Measurements from ENCODE around the gene OR2B3.
A peak's percentile ranks its signal among the peaks of the same experiment; 100 is the strongest.
"Not testable (repeated sequence)": the region's sequence is repeated elsewhere in the genome, so short reads cannot be mapped to it uniquely, and the experiment has no call there.

Gene OR2B3

GRCh38 chr6:29087213-29087612, at the start of gene OR2B3:
Gene OR2B3, minus strand, starts transcription at chr6:29087313. Its CDS starts 65 bp downstream, at chr6:29087248.
- no peak within 1 kb of the TSS for H3K4me3 ChIP-seq (ENCODE audit: control insufficient read depth, low read depth, low read length)
- DNase-seq (ENCODE audit: low read depth): no peak
- no peak for TF ChIP-seq CTCF (conservative IDR thresholded peaks at IDR 0.05; ENCODE audit: control insufficient read depth, insufficient read depth, low read depth, low read length)

GRCh38 chr6:29131691-29132090, 44.6 kb upstream of the OR2B3 start:
- no peak for TF ChIP-seq CTCF (conservative IDR thresholded peaks at IDR 0.05; ENCODE audit: control insufficient read depth, insufficient read depth, low read depth, low read length)
- no peak for DNase-seq (ENCODE audit: low read depth)
- H3K4me3 ChIP-seq (ENCODE audit: control insufficient read depth, low read depth, low read length): no peak overlapping the region

- no peak for TF ChIP-seq CTCF (conservative IDR thresholded peaks at IDR 0.05; ENCODE audit: control insufficient read depth, insufficient read depth, low read depth, low read length)
- no peak overlapping the region for H3K4me3 ChIP-seq (ENCODE audit: control insufficient read depth, low read depth, low read length)
- no peak for DNase-seq (ENCODE audit: low read depth)
Observed at GRCh38 chr6:29130644-29131043, 43.5 kb upstream of the OR2B3 start.

GRCh38 chr6:29129326-29130012, 42.4 kb upstream of the OR2B3 start:
- no peak for TF ChIP-seq CTCF (conservative IDR thresholded peaks at IDR 0.05; ENCODE audit: control insufficient read depth, insufficient read depth, low read depth, low read length)
- H3K4me3 ChIP-seq (ENCODE audit: control insufficient read depth, low read depth, low read length): no peak overlapping the region
- DNase-seq (ENCODE audit: low read depth): no peak

GRCh38 chr6:29114964-29115363, 27.9 kb upstream of the OR2B3 start:
- not testable (repeated sequence) for DNase-seq (ENCODE audit: low read depth); H3K4me3 ChIP-seq (ENCODE audit: control insufficient read depth, low read depth, low read length)

GRCh38 chr6:29112135-29112534, 25.0 kb upstream of the OR2B3 start:
- H3K4me3 ChIP-seq (ENCODE audit: control insufficient read depth, low read depth, low read length): no peak overlapping the region
- DNase-seq (ENCODE audit: low read depth): no peak
- TF ChIP-seq CTCF (conservative IDR thresholded peaks at IDR 0.05; ENCODE audit: control insufficient read depth, insufficient read depth, low read depth, low read length): no peak

GRCh38 chr6:29107758-29108157, 20.6 kb upstream of the OR2B3 start, which contains the start of gene OR2J3:
Gene OR2J3, plus strand, starts transcription at chr6:29108058. Its CDS starts 3,833 bp downstream, at chr6:29111891.
- H3K4me3 ChIP-seq (ENCODE audit: control insufficient read depth, low read depth, low read length): no peak within 1 kb of the TSS
- peak; percentile 0 for DNase-seq (ENCODE audit: low read depth)
- TF ChIP-seq CTCF (conservative IDR thresholded peaks at IDR 0.05; ENCODE audit: control insufficient read depth, insufficient read depth, low read depth, low read length): no peak

All from fibroblast of mammary gland (primary cell).